Left renal cortex interstitium (tissue), 4 donors: ENCODE measurements around the gene TRIM23. TPM values are rescaled to one million over a fixed set of nuclear protein-coding genes. Genes with fewer than 3 reads are reported as not detected.
"Not testable (repeated sequence)": the region's sequence is repeated elsewhere in the genome, so short reads cannot be mapped to it uniquely, and the experiment has no call there.

Source experiments
- DNase-seq, 4 donors: peaks; one replicate each; pipeline ENCODE4 v3.0.0-alpha.2; 2013; ENCODE audit warnings: low read depth in 4 of 4, low spot score in 2 of 4, missing footprints in 1 of 4
- polyA plus RNA-seq, 4 donors: library from polyadenylated mRNA; unstranded; fragments of 120-200 nt; gene quantifications; one replicate each; pipeline ENCODE4 v1.2.1, GENCODE V29; 2013; ENCODE audit not compliant: insufficient read length in 4 of 4

TRIM23 gene
- 10 to 100 TPM; 21.7 to 25.9 (median 23.4) TPM for polyA plus RNA-seq

DNA sequence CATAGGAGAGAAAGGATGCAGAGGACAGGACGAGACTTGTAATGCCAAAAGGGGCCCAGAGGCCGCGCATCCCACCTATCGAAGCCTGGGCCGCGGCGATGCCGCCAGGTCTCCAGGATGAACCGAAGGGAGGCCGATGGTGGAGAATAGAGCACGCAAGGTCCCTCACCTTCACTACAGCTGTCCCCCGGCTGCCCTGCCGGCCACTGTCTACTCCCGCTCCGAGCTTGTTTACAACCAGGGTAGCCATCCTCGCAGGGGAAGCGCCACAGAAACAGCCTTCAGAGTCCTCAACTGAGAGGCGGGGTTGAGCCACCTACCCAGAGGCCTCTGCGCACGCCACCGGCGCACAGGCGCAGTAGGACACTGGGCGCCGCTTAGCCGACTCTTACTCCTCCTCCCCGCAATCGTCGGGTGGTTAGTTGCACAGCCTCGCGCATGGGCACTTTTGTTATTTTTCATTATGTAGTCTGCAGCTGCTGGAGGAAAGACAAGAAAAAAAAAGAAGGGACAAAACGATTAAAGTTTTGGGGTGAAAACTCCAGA is at the start of gene TRIM23:
TSS of gene TRIM23 (minus strand) at position 309 of the 546 bp plus-strand sequence. CDS start at position 250, 59 bp downstream.
- DNase-seq: peak in 2 of 4 donors; percentile 36 to 94

DNA sequence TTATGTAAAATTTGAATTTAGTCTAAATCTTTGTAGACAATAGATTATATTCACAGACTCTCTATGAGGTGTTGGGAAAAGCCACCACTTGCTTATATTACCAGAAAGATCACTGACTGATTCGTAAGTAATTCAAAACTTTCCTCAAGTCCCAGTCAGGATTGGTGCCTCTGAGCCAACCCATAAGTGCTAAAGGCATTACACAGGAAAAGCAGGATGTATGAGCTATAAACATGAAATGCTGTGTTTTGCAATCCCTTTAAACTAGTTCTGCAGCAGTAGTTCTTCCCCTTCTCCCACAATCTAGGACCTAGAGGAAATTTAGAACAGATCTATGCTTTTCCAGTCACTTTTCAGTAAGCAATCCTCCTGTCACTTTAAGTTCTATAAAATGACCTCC is 48.7 kb upstream of the TRIM23 start:
- DNase-seq: no peak

DNA sequence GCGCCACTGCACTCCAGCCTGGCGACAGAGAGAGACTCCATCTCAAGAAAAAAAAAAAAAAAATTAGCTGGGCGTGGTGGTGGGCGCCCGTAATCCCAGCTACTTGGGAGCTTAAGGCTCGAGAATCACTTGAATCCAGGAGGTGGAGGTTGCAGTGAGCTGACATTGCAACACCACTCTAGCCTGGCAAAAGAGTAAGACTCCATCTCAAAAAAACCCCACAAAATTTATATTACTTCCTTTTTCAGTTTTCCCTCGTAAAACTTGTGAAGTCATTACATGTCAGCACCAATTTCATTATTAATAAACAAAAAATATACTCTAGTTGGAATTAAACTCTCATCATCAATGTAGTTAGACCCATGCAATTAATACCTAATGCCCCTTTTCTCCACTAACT is 44.6 kb upstream of the TRIM23 start:
- no peak for DNase-seq

DNA sequence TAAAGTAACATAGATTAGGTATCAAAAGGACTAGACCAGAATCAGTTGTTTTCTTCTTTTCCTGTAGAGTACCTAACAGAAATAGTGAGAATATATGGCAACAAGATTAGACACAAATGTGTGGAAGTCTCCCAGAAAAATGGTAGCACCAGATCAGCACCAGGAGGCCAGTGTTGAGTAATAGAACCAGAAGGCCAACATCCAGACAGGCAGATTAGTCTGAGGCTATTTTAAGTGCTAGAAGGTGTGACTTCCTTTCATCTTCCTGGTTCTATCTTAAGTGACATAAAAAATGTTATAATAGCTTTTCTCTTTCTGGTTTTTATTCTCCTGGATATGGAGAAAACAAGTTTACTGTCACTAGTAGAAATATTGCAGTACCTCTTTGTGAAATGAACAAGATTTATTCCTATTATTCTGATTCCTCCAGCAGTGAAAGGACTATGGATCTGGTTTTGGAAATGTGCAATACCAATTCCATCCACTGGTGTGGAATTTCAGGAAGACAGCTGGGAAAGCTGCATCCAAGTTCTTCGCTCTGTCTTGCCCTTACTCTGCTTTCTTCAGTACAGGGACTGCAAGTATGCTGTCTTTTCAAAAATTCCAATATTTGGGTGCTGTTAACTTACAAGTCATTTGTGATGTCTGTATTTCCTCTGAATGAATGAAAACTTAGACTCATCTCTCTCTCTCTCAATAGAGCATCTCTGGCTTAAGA is 39.8 kb upstream of the TRIM23 start:
- DNase-seq: no peak

DNA sequence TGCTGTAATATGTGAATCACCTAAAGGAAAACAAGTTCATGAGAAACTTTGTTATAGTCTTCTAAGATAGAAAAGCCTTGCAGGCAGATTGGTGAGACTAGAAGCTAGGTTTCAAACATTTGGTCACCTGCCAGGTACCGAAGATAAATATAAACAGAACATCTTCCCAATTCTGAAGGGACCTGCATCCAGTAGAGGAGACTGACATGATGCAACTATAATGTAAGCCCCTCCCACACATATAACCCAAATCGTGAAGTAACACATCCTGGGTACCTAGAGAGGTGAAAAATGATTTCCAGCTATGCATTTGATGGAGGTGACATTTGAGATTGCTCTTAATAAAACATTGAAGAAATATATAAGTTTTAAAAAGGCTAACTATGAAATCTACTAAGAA is 30.6 kb upstream of the TRIM23 start:
- DNase-seq: no peak

DNA sequence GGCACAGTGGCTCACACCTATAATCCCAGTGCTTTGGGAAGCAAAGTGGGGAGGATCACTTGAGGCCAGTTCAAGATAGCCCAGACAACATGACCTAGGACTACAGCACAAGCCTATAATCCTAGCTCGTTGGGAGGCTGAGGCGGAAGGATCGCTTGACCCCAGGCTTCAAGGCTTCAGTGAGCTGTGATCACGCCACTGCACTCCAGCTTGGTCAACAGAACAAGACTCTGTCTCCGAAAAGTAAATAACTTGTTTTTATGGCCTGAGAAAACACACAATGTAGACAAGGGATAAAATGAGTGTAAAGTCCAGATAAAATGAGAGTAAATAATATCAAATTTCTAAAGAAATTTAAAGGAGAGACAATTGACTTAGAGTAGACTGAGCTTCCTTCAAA is 27.0 kb upstream of the TRIM23 start:
- no peak for DNase-seq

DNA sequence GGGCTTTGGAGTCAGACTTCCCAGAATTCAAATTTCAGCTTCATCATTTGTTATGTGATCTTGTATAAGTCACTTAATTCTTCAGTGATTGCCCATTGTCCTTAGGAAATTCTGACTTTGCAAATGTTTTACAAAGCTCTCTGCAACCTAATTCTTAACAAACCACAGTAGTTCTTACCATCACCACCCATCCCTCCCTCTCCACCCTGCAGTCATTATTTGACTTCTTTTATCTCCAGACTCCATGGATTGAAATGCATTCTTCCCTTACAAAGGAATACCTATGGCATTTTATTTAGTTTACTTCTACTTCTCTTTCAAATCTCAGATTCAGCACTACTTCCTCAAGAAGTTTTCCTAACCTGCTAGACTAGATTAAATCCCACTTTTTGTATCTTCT is 23.8 kb upstream of the TRIM23 start:
- DNase-seq: no peak

DNA sequence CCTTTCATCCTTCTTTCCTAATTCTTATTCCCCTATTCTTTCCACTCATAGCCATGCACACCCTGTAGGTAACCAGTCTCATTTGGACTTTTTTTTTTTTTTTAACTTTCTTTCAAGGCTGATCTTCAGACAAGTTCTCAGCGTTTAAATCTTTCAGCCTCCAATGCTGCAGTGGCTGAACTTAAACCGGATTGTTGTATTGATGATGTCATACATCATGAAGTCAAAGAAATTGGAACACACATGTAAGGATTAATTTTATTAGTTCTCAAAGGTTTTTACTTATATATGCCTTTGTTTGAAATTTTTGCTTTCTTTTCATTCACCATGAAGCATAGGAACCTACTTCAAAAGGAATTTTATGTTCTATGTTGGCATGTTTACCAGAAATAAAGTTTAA is 22.8 kb upstream of the TRIM23 start:
- DNase-seq: no peak

DNA sequence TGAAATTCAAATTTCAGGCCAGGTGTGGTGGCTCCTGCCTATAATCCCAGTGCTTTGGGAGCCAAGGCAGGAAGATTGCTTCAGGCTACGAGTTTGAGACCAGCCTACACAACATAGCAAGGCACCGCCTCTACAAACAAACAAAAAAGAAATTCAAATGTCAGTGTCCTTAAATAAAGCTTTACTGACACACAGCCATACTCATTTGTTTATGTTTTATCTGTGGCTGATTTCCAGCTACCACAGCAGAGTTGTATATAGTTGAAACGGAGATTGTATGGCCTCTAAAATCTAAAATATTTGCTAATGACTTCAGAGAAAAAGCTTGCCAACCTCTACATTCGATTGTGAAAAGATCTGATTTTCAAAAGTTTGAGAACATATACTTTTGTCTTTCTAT is 16.1 kb upstream of the TRIM23 start:
- DNase-seq: no peak

DNA sequence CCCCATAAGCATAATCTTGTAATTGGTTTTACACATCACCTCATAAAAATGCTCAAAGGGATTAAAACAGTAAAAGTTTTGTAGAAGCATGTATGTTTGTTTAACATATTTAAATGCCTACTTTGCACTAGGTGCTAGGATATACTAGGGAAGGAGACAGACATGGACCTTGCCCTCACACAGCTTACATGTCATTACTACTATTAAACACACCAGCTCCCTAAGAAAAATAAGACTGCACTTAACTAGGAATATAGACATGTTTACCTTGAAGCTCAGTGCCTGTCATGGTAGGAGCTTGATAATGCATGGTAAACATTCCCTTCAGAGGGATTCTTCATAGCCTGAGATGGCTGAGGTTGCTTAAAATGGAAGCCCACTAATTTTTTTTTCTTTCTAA is 6.8 kb upstream of the TRIM23 start:
- DNase-seq: no peak

DNA sequence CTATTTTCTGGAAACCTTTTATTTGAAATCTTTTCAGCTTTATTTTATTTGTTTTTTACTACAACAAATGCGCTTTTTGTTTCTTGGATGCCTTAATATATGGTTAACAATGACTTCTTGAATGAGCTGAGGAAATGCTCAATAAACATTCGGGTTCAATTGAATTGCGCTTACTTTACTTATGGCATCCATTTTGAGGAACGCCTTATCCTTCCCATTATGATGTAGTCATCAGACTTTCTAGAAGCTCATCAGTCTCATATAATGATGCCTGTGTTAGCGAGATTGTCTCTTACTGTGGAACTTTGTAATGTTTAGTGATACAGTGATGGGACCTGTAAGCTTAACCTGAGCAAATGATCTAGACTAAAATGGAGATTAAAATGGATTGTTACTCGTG is 1.6 kb upstream of the TRIM23 start:
- DNase-seq: no peak

DNA sequence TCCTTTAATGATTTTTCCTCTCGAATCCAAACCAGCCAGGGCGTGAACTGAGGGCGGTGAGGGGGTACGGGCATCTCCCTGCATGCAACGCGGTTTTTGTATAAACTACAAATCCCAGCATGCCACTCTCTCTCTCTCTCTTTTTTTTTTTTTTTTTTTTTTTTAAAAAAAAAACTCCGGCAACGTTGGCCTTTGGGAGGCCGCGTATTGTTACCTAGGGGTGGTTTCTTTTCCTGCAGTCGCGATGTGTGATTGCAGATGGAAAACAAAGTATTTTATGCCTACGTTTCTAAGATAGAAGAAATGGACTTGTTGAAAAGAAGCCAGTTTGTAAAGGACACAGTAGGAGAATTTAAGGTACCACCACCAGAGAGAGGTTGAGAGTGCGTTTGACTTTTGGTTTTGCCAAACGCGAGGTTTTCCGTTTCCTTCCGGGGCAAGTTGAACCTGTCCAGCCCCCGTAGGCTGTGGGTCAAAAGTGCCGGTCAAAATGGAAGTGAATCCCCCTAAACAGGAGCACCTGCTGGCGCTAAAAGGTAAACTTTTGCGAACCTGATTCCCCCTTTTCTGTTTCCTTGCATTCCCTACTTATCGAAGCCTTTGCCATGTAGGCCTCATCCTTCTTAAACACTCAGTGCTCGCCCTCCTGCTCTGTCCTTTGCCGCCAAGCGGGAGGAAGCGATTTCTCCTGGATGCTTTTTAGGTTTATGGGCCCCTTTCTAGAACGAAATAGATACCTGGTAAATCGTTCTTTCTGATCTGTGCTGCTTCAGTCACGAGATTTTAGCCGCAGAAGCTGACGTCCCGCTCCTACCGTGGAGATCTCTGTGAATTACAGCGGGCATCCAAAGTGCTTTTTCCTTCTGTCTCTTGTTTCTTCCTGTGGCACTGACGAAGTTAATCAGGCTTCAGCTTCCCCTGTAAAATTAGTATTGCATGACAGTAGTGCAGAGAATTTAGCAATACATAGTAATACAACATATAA is 730 bp upstream of the TRIM23 start, which contains the start of the genes SHLD3 and TRAPPC13:
TSS of gene SHLD3 (plus strand) at position 457 of the 985 bp plus-strand sequence. CDS start 4,561 bp downstream, outside the sequence.
TSS of gene TRAPPC13 (plus strand) at position 457 of the 985 bp plus-strand sequence. CDS start at position 491, 34 bp downstream.
- peak; percentile 89 to 98 (median 92) for DNase-seq

DNA sequence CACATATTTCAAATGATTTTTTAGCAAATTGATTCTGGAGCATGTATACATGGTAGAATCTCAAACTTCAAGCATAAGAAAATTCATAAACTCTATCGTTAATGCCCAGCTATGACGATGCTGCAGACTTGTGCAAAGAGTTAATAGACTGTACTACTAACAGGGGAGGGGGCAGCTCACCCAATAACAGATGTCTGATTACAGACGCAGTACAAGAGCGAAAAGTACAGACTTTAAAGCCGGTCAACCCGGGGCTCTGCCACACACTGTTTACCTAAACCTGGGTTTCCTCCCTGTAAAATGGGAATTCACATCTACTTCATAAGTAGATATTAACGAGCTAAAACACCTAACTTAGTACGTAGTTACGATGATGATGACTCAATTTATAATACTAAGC is 651 bp downstream of the TRIM23 start:
- no peak for DNase-seq

DNA sequence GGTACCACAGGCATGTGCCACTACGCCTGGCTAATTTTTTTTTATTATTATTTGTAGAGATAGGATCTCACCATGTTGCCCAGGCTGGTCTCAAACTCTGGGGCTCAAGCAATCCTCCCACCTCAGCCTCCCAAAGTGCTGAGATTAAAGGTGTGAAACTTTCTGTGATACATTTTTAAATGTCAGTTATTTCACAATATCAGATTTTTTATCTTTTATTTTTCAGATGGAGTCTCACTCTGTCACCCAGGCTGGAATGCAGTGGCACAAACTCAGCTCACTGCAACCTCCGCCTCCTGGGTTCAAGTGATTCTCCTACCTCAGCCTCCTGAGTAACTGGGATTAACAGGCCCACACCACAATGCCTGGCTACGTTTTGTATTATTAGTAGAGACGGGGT is 2.2 kb downstream of the TRIM23 start:
- DNase-seq: not testable (repeated sequence)

DNA sequence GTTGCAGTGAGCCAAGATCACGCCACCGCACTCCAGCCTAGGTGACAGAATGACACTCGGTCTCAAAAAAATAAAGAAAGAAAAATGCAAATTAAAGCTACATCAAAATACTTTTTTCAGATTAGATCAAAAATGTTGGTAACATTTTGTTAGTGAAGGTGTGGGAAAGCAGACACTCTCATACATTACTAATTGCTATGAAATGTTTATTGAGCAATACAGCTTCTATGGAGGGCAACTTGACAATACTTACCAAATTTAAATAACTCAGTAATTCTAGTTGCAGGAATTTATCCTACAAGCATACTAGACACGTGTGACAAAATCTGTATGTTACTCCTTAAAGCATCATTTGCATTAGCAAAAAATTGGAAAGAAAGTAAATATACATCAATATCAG is 4.1 kb downstream of the TRIM23 start:
- DNase-seq: no peak

DNA sequence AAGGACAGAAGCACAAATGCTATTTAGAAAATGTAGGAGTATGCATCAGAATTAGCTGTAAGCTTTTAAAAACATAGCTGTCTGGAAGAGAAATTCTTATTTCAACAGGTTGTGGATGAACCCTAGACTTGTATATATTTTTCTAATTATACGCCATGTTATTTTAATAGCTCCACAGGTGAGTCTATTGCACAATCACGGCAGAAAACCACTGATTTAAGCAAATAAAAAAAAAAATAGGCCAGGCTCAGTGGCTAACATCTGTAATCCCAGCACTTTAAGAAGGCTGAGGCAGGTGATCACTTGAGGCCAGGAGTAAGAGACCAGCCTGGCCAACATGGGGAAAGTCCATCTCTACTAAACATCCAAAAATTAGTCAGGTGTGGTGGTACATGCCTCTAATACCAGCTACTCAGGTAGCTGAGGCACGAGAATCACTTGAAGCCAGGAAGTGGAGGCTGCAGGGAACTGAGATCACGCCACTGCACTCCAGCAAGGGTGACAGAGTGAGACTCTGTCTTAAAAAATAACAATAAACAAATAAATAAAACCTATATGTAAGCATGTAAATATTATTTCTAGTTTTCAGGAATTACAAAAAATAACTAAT is 11.7 kb downstream of the TRIM23 start:
- no peak for DNase-seq

DNA sequence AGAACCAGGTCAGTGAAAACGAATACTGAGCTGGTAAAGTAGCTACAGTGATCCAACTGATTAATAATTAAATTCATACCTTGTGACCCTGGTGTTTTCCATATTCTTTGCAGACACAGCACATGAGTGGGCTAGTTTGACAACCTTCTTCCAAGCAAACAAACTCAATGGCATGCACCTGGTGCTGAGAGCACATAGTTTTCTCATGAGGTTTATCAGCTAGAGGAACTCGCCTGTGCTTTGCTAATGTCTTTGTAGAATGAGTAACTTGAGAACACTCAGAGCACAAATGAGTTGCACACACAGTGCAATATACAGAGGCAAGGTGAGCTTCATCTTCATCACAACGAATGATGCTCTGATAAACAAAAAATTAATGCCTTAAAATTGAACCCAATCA is 12.6 kb downstream of the TRIM23 start:
- no peak for DNase-seq

DNA sequence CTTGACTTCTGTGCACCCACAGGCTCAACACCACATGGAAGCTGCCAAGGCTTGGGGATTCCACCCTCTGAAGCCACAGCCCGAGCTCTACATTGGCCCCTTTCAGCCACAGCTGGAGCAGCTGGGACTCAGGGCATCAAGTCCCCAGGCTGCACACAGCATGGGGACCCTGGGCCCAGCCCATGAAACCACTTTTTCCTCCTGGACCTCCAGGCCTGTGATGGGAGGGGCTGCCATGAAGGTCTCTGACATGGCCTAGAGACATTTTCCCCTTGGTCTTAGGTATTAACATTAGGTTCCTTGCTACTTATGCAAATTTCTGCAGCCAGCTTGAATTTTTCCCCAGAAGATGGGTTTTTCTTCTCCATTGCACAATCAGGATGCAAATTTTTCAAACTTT is 22.4 kb downstream of the TRIM23 start:
- DNase-seq: not testable (repeated sequence)

DNA sequence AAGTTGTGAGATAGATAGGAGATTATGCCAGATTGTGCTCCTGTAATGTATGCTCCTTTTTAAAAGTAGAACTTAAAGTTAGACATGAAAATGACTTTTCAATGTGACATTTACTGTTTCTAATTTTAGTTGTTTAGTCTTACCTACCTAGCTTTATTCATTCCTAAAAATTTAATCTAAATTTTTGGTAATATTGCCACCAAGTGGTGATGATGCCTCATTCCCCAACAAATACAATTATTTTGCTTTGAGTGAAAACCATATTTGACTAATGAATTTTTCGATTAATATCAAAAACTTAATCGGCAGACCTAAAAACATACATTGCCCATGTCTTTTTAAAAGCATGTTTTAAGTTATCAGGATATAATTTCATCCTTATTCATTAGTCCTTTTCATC is 35.4 kb downstream of the TRIM23 start:
- no peak for DNase-seq

DNA sequence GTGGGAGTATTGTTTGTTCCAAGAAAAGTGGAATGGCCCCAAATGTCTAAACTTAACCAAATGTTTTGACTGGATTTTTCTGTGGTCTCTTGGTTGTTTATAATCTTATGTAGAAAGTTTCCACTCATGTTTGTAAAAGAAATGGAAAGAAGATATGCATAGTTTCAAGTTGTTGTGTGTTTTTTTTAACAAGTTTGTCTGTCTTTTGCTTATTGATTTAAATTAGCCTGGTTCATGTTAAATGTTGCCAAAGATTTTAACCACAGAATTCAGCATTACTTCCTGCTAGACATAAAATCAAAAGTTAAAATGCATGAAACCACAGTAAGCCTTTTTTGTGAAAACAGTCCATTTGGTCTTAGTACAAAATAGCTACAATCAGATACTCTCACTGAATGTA is 47.0 kb downstream of the TRIM23 start:
- DNase-seq: no peak
